ENCODE results near the gene GPR157.

Gene GPR157

DNA sequence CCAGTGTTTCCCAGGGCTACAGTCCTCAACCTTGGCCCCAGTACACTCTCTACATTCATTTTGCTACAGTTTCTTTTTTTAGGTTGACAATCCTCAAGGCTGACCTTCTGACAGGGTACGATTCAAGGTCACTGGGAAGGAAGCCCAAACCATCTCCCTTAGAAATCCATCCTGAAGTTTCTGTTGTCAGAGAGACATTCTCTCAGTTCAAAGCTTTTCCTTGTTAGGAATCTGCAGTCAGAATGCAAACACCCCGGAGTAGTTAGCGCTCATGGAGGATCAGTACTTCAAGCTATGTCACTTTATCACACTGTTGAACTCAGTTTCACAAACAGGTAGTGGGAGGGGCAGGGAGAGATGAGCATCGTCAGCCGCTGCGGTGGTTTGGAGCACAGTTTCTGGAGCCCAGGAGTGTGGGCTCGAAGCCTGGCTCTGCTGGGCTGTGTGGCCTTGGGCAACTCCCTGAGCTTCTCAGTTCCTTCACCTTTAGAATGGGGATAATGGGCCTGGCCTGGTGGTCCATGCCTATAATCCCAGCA lies 63.6 kb downstream of the GPR157 start:
- DNase-seq (ENCODE audit: low read depth in 1 of 2, low spot score in 1 of 2), result no peak

GRCh38 chr1:9062846-9063245 lies 66.1 kb downstream of the GPR157 start:
- no peak for DNase-seq (ENCODE audit: low read depth in 1 of 2, low spot score in 1 of 2)

GRCh38 chr1:9062021-9062471 lies 66.9 kb downstream of the GPR157 start:
- DNase-seq (ENCODE audit: low read depth in 1 of 2, low spot score in 1 of 2), result no peak

- no peak for DNase-seq (ENCODE audit: low read depth in 1 of 2, low spot score in 1 of 2)
These were observed 67.5 kb downstream of the GPR157 start for GRCh38 chr1:9061252-9061960.

DNA sequence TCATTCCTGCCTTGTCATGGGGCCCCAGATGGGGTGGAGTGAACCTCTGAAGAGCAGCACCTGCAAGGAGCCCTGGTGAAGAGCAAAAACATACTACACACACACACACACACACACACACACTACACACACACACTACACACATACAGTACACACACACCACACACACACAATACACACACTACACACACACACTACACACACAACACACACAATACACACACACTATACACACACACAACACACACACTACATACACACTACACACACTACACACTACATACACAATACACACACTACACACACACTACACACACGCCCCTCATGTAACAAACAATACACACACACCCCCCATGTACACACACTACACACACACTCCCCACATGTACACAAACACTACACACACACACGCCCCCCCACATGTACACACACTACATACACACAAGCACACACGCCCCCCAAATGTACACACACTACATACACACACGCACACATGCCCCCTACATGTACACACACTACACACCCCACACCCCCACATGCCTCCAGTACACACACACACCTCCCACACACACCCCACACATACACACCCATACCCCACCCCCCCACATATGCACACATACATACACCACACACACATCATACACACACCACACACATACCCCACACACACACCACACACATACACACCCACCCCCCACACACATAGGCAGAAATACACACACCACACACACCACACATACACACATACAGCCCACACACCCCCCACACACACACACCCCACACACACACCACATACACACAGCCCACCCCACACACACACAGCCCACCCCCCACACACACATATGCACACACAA lies 68.8 kb downstream of the GPR157 start:
- DNase-seq (ENCODE audit: low read depth in 1 of 2, low spot score in 1 of 2), result no peak

DNA sequence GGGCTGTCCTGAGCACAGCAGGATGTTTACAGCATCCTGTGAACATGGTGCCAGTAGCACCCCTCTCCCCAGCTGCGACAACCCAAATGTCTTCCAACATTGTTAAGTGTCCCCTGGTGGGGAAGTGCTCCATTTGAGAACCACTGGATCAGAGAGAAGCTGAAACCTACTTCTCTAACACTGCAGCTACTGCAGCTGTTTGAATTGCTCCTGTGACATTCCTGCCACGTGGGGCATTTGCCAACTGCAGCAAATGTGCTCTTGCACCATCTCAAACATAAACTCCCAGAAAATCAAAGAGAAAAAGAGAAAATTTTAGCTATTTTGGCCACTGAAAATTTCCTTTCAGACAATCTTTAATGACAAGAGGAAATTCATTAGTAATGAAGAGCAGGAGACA lies 70.4 kb downstream of the GPR157 start:
- DNase-seq (ENCODE audit: low read depth in 1 of 2, low spot score in 1 of 2), result no peak

- DNase-seq (ENCODE audit: low read depth in 1 of 2, low spot score in 1 of 2), result no peak
These were observed 71.1 kb downstream of the GPR157 start for GRCh38 chr1:9057851-9058250.

GRCh38 chr1:9052272-9053049 lies 76.4 kb downstream of the GPR157 start:
- DNase-seq (ENCODE audit: low read depth in 1 of 2, low spot score in 1 of 2), result no peak

DNA sequence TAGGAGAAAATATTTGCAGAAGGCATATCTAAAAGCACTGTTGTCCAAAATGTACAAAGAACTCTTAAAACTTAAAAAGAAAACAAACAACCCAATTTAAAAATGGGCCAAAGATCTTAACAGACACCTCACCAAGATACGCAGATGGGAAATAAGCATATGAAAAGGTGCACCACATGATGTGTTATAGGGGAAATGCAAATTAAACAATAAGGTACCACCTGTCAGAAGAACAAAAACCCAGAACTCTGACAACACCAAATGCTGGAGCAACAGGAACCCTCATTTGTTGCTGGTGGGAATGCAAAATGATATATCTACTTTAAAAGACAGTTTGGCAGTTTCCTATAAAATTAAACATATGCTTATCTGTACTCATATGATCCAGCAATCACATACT lies 77.5 kb downstream of the GPR157 start:
- DNase-seq (ENCODE audit: low read depth in 1 of 2, low spot score in 1 of 2), result no peak

- DNase-seq (ENCODE audit: low read depth in 1 of 2, low spot score in 1 of 2), result no peak
These were observed 78.1 kb downstream of the GPR157 start for GRCh38 chr1:9050803-9051202.
